T-helper 1 cell treated with Interleukin-12 subunit alpha and Interleukin-12 subunit beta and Interleukin-4 antibody, amounts not matched to agents 30 ng/mL and 1 ng/mL, for 36 hours (primary cell): Measurements from ENCODE around the gene LEFTY1. TPM values are rescaled to one million over a fixed set of nuclear protein-coding genes. Genes with fewer than 3 reads are reported as not detected.

ENCODE experiments used
- intact Hi-C: fragments of 100-400 bp; cut with micrococcal nuclease; formaldehyde crosslinking; loops from one replicate; pipeline ENCODE4 v1.15.1; 2024
- total RNA-seq: library from RNA; stranded (reverse); gene quantifications from 2 replicates; pipeline ENCODE4 v1.2.3, GENCODE V29; 2022

LEFTY1 gene
- total RNA-seq, 1 donor from 2014 or later = not detected

DNA sequence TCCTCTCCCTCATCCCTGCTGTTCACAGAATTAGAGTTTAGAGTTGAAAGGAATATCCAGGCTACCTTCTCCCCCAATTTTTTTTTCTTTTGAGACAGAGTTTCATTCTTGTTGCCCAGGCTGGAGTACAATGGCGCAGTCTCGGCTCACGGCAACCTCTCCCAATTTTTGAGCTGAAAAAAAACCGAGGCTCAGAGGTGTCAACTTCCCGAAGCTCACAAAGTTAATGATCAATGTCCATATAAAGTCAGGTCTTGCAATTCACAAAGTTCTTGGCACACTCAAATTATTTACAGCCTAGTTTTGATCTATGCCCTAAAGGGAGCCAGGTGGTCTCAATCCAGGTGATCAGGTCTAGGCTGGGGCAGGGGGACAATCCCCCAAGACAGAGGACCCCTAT is 797 bp upstream of the LEFTY1 start:
- intact Hi-C loops = loop anchor here (10.0 kb wide), 1 partner anchor 1455 kb away; the partner anchor contains the start of gene WDR26

- intact Hi-C loops = loop anchor here (10.0 kb wide), 1 partner anchor 1454 kb away; the partner anchor contains the start of gene WDR26
Observed at GRCh38 chr1:225888289-225888897, 553 bp downstream of the LEFTY1 start.

GRCh38 chr1:225887554-225888288 is 1.2 kb downstream of the LEFTY1 start:
- intact Hi-C loops = loop anchor here (10.0 kb wide), 1 partner anchor 1453 kb away; the partner anchor contains the start of gene WDR26

GRCh38 chr1:225887030-225887314 is 2.0 kb downstream of the LEFTY1 start:
- intact Hi-C loops = loop anchor here (10.0 kb wide), 1 partner anchor 1452 kb away; the partner anchor contains the start of gene WDR26

GRCh38 chr1:225886159-225887029 is 2.6 kb downstream of the LEFTY1 start:
- intact Hi-C loops = loop anchor here (10.0 kb wide), 1 partner anchor 1452 kb away; the partner anchor contains the start of gene WDR26

- intact Hi-C loops = loop anchor here (10.0 kb wide), 1 partner anchor 1451 kb away; the partner anchor contains the start of gene WDR26
Observed at GRCh38 chr1:225885336-225885735, 3.6 kb downstream of the LEFTY1 start.

GRCh38 chr1:225883616-225884265 is 5.2 kb downstream of the LEFTY1 start:
- intact Hi-C loops = loop anchor here (5.0 to 10.0 kb wide), 5 partner anchors 114 to 1449 kb away; partner anchors contain the start of genes H3-3A, PARP1, SDE2 and WDR26

DNA sequence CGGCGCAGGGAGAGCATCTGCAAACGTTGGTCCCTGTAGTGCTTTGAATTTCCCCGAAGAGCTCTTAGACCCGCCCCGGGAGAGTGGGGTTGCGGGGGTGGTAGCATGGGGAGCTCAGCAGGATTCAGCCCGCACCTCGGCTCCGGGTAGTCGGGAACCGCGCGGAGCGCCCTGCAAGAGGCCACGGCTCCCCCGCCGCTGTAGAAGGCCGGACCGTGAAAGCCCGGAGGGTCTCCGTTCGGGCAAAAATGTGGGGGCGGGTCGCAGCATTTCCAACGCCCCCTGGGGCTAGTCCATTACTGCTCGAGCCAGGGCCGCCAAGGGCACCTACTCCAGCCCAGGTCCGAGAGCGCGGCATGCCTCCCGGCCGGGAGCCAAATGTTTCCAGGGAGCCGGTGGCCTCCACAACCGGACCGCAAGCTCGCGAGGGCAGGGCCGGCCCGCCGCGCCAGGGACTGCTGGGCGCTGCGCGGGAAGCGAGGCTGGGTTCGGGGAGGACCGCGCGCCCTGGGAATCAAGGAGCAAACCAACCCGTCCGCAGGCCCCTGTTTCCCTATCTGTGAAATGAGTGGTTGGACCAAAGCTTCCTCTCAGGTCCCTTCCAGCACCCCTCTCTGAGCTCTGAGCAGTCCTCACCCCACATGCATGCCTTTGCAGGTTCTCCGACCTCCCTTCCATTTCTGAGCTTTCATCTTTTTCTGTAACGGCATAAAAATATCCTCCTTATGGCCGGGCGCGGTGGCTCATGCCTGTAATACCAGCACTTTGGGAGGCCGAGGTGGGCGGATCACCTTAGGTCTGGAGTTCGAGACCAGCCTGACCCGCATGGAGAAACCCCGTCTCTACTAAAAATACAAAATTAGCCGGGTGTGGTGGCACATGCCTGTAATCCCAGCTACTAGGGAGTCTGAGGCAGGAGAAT is 6.0 kb downstream of the LEFTY1 start:
- intact Hi-C loops = loop anchor here (1.0 to 10.0 kb wide), 10 partner anchors 14 to 1448 kb away; partner anchors contain the start of genes H3-3A, LBR, PARP1 and PYCR2

GRCh38 chr1:225881959-225882693 is 6.8 kb downstream of the LEFTY1 start, which contains the start of gene TMEM63A:
TMEM63A (minus strand) TSS chr1:225882380; CDS start chr1:225877580, 4,800 bp downstream.
- intact Hi-C loops = loop anchor here (1.0 to 10.0 kb wide), 11 partner anchors 15 to 1447 kb away; partner anchors contain the start of genes H3-3A, LBR, PARP1 and PYCR2

DNA sequence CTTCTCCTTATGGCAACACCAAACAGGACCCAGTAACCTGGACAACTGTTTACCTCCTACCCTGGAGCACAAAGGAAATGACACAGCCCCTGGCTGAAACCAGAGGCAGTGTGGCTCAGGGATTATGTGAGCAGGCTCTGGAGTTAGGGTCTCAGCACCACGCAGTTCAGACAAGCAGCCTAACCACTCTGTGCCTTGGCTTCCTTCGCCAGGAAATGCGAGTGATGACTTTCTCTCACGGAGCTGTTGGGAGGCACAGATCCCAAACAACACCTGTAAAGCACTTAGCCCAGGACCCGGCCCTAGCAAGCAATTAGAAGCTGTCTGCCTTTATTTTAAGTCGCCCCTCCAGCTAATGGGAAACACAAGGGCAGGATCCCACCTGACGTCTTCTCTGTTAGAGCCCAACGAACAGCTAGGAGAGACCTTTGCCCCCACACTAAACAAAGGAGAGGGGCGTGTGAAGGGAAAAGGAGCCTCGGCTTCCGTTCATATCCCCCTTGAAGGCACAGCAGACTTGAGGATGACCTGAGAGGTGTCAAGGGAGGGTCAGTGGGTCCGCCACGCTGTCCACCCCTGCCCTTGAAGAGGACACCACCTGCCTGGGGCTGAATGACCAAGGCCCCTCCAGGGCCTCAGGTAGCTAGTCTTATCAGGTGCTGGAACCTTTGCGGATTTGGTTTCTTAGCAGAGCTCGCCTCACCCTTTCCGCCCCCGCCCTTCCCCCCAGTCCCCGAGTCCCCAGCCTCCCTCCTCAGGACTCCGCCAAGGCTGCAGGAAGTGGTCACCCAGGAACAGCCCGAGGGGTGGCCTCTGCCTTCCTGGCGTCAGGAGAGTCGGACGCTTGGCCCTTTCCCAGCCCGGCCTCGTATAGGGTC is 7.6 kb downstream of the LEFTY1 start:
- intact Hi-C loops = loop anchor here (1.0 to 10.0 kb wide), 6 partner anchors 15 to 1447 kb away; partner anchors contain the start of genes H3-3A, PARP1, SDE2 and WDR26

- intact Hi-C loops = loop anchor here (1.0 to 10.0 kb wide), 6 partner anchors 14 to 1446 kb away; partner anchors contain the start of genes H3-3A, PARP1, SDE2 and WDR26
Observed at GRCh38 chr1:225880636-225881035, 8.3 kb downstream of the LEFTY1 start.

GRCh38 chr1:225880222-225880588 is 8.7 kb downstream of the LEFTY1 start:
- intact Hi-C loops = loop anchor here (5.0 to 10.0 kb wide), 5 partner anchors 117 to 1445 kb away; partner anchors contain the start of genes H3-3A, PARP1, SDE2 and WDR26

GRCh38 chr1:225879521-225880221 is 9.3 kb downstream of the LEFTY1 start:
- intact Hi-C loops = loop anchor here (5.0 to 10.0 kb wide), 5 partner anchors 118 to 1445 kb away; partner anchors contain the start of genes H3-3A, PARP1, SDE2 and WDR26

DNA sequence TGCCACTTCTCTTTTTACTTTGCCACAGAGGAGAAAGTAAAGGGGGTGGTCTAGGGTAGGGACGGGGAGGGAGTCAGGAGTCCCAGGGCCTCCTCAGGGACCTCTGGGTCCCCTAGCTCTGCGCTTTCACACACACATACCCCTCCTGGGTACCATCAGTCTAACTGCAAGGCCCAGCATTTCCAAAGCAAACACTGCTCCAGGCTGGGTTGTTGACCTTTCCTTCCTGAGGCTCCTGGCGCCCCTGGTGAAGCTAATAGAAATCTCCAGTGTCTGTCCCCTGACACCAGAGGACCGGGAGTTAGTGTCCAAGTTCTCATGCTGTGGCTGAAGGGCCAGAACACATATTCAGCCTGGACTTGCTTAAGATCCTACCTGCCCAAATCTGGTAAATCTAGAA is 10.7 kb downstream of the LEFTY1 start:
- intact Hi-C loops = no loop called here

- intact Hi-C loops = no loop called here
Observed at GRCh38 chr1:225877580-225877979, 11.4 kb downstream of the LEFTY1 start.

DNA sequence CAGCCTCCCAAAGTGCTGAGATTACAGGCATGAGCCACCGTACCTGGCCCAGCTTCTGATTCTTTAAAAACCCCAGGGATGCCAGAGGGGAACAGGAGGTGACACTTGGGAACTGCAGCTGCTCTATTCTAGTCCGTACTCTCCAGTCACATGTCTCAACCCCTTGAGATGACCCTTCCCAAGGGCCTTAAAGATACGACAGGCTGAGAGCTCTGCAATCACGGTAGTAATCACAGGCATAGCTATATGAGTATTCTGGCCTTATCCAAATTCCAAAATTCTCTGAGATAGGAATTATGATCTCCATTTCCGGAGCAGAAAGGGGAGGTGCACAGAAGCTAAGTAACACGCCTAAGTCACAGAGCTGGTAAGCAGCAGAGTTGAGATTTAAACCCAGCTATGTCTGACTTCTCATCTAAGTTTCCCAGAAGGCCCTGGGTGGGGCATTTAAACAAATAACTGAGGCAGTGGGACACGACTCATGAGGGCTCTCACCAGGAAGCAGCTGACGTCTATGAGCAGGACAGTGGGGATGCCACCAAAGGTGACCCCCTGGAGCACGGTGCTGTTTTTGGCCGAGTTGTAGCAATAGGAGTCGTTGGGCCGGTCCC is 11.9 kb downstream of the LEFTY1 start:
- intact Hi-C loops = no loop called here
